DND-41 (cell line): ENCODE measurements around the gene UFL1.

ENCODE experiments used
- EZH2 ChIP-seq: IDR thresholded peaks from 3 replicates; pipeline ENCODE4 v1.6.1; 2012; ENCODE audit warnings: borderline replicate concordance, low read depth, mild to moderate bottlenecking, moderate library complexity, low read length, inconsistent platforms; ENCODE audit not compliant: severe bottlenecking
- TF ChIP-seq, protein P1 (sequence below): IDR thresholded peaks from 2 replicates; pipeline ENCODE4 v1.5.1; 2012; ENCODE audit warnings: borderline replicate concordance, low read length, moderate library complexity, mild to moderate bottlenecking; ENCODE audit not compliant: poor library complexity, severe bottlenecking; ENCODE audit errors: extremely low read depth

DNA sequence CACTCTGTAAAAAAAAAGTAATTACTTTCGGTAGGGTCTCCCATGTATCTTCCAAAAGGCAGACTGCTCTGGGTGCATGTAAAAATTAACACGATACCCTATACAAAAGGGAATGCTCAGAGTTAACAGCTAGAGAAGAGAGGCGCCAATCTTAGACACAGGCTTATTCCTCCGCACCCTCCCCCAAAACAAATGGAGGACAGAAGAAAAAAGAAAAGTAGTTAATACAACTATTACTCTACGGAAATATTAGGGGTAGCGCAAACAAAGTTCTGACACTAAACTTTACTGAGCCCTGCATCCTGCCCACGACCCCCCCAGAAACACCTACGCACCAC, 331 bp upstream of the UFL1 start:
- TF ChIP-seq, protein P1, sequence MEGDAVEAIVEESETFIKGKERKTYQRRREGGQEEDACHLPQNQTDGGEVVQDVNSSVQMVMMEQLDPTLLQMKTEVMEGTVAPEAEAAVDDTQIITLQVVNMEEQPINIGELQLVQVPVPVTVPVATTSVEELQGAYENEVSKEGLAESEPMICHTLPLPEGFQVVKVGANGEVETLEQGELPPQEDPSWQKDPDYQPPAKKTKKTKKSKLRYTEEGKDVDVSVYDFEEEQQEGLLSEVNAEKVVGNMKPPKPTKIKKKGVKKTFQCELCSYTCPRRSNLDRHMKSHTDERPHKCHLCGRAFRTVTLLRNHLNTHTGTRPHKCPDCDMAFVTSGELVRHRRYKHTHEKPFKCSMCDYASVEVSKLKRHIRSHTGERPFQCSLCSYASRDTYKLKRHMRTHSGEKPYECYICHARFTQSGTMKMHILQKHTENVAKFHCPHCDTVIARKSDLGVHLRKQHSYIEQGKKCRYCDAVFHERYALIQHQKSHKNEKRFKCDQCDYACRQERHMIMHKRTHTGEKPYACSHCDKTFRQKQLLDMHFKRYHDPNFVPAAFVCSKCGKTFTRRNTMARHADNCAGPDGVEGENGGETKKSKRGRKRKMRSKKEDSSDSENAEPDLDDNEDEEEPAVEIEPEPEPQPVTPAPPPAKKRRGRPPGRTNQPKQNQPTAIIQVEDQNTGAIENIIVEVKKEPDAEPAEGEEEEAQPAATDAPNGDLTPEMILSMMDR = no peak
- no peak for TF ChIP-seq EZH2
